SJSA1 (cell line): ENCODE measurements around the gene FBRSL1. TPM values are rescaled to one million over a fixed set of nuclear protein-coding genes. Genes with fewer than 3 reads are reported as not detected.

Experiments
- DNase-seq, 2 experiments: peaks; one replicate each; pipeline ENCODE4 v3.0.0-alpha.2; 2015 to 2020; ENCODE audit warnings: low spot score in 2 of 2, low read depth in 1 of 2
- H3K27ac ChIP-seq: fragments of 250-450 bp; sonication (Bioruptor Pico); 2 replicates; pipeline ENCODE4 v1.5.1; 2020; ENCODE audit warnings: mild to moderate bottlenecking, moderate library complexity
- H3K27me3 ChIP-seq: fragments of 250-450 bp; sonication (Bioruptor Pico); replicated peaks from 2 replicates; pipeline ENCODE4 v1.5.1; 2020; ENCODE audit warnings: mild to moderate bottlenecking, moderate library complexity
- H3K36me3 ChIP-seq: fragments of 250-450 bp; sonication (Bioruptor Pico); 2 replicates; pipeline ENCODE4 v1.5.1; 2020; ENCODE audit warnings: mild to moderate bottlenecking
- H3K4me1 ChIP-seq: fragments of 250-450 bp; sonication (Bioruptor Pico); replicated peaks from 2 replicates; pipeline ENCODE4 v1.6.1; 2021; ENCODE audit warnings: mild to moderate bottlenecking
- H3K4me3 ChIP-seq: fragments of 250-450 bp; sonication (Bioruptor Pico); 2 replicates; pipeline ENCODE4 v1.5.1; 2020; ENCODE audit warnings: mild to moderate bottlenecking
- H3K9me3 ChIP-seq: fragments of 250-450 bp; sonication (Bioruptor Pico); replicated peaks from 2 replicates; pipeline ENCODE4 v1.5.1; 2020; ENCODE audit warnings: mild to moderate bottlenecking
- total RNA-seq: library from RNA; depleted of rRNA; stranded (reverse); fragments of >200 nt; shearing (Covaris generic); gene quantifications from 2 replicates; pipeline ENCODE4 v1.2.3, GENCODE V29; 2014

Gene FBRSL1
- total RNA-seq, 1 experiment from 2014 or later: 2.8 TPM

DNA sequence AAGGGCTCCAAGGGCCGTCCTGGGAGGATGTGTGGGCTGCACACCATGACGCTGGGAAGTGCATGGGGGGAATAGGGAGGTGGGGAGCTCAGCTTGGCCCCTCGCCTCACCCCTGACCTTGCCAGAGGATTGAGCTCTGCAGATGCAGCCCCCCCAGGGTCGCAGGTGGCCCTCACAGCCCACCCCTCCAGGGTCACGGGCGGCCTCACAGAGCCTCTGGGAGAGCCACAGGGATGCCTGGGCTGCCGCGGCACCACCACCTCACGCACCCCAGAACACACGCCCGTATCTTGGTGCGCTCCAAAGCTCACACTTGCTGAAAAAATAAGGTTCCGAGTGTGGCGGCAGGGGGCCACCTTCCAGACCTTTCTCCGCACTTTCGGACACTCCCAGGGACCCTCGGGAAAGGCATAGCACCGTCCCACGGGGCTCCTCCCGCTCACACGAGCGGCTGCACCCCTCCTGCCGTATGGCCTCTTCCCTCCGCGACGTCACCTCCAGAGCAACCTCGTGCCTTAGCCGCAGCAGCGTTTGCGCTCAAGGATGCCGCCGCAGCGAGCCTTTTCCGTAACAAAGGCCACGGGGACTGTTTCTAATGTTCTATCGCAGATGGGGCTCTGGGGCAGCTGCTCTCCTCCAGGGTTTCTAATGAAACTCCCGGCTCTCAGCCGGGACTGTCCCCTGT is 9.9 kb upstream of the FBRSL1 start:
- no peaks in the 10 kb centered on the region for H3K27me3 ChIP-seq
- H3K9me3 ChIP-seq: no peaks in the 10 kb centered on the region
- H3K27ac ChIP-seq: no peak overlapping the region
- H3K4me3 ChIP-seq: no peak overlapping the region
- no peak for DNase-seq
- no peaks in the 10 kb centered on the region for H3K36me3 ChIP-seq
- no peaks in the 10 kb centered on the region for H3K4me1 ChIP-seq

DNA sequence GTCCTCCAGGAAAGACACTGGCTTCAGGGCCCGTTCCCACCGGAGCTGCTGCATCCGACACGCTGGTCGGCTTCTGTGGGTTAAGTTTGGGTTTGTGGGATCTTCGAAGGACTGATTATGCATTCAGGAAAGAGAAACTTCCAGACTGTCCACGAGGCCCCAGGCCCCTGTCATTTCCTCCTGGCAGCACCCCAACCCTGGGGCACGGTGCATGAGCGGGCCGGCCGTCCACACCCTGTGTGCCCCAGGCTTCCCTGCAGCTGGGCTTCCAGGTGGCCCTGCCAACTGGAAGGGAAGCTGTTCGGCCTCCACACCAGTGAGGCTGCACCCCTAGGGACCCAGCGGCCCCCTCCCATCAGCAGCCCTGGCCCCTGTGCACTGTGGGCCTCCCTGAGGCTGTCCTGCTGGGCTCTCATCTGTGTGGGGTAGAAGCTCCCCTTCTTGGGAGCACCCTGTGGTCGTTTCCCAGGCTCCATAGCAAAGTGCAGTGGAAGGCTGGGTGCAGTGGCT is 9.3 kb upstream of the FBRSL1 start:
- Histone ChIP-seq H3K9me3 (no peaks in the 10 kb centered on the region), H3K4me1 (no peaks in the 10 kb centered on the region), H3K36me3 (no peaks in the 10 kb centered on the region), H3K27ac (no peak overlapping the region), H3K27me3 (no peaks in the 10 kb centered on the region), H3K4me3 (no peak overlapping the region)
- no peak for DNase-seq

DNA sequence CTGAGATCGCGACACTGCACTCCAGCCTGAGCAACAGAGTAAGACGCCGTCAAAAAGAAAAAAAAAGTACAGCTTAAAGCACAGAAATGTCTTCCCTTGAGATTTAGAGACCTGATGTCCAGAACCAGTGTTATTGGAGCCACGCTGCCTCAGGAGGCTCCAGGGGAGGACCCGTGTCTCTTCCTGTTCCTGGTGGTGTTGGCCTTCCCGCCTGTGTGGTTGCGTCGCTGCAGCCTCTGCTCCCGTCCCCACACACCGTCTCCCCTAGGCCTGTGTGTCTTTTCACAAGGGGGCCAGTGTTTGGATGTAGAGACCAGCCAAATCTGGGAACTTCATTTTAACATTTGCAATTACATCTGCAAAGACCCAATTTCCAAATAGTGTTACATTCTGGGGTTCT is 8.6 kb upstream of the FBRSL1 start:
- DNase-seq: no peak
- Histone ChIP-seq H3K4me1 (no peaks in the 10 kb centered on the region), H3K27ac (no peak overlapping the region), H3K27me3 (no peaks in the 10 kb centered on the region), H3K36me3 (no peaks in the 10 kb centered on the region), H3K4me3 (no peak overlapping the region), H3K9me3 (no peaks in the 10 kb centered on the region)

DNA sequence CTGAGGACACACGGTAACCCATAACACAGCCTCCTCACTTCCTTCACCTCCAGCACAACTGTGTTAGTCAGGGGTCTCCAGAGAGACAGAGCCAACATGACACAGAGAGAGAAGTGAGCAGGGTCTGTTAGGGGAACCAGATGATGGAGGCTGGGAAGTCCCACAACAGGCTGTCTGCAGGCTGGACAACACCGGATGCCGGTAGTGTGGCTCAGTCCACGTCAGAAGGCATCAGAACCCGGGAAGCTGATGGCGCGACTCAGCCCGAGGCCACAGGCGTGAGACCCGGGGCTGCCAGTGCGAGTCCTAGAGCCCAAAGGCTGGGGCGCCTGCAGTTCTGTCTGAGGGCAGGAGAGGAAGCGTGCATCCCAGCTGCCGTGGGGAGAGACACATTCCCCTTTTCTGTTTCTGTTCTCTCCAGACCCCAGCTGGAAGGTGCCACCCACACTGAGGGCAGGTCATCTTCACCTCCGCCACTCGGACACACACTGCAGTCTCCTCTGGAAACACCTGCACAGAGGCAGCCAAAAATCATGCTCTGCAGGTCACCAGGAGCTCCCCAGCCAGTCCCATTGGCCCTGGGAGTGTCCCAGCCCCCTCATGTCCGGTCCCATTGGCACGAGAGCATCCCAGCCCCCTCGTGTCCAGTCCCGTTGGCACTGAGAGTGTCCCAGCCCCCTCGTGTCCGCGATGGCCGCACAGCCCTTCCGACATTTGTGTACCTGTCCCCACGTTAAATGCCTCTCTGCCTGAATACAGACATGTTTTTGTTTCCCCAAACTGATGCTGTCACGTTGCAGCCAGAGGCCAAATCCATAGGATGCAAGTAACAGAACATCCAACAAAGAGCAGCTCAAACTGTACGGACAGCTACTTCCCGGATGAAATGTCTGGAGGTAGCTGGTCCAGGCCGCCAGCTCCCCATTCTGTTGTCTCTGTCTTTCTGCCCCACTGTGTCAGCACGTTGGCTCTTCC is 7.9 kb upstream of the FBRSL1 start:
- Histone ChIP-seq H3K27me3 (no peaks in the 10 kb centered on the region), H3K9me3 (no peaks in the 10 kb centered on the region), H3K27ac (no peak overlapping the region), H3K4me3 (no peak overlapping the region), H3K36me3 (no peaks in the 10 kb centered on the region), H3K4me1 (no peaks in the 10 kb centered on the region)
- DNase-seq: no peak

DNA sequence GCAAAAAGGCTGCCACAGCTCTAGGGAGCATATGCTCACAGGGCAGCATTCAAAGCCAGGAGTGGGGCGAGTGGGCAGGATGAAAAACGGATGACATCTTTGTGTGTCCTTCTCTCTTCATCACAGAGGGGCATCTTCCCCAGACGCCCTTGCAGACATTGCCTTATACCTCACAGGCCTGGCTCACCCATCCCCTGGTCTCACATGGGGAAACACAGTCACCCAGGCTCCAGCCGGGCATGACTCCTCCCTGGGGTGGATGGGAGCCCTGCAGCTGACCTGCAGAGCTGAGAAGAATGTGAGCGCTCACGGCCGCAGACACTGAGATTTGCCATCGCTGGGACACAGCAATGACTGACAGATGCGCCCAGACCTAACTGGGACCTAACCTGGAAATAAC is 7.2 kb upstream of the FBRSL1 start:
- Histone ChIP-seq H3K9me3 (no peaks in the 10 kb centered on the region), H3K27ac (no peak overlapping the region), H3K4me1 (no peaks in the 10 kb centered on the region), H3K27me3 (no peaks in the 10 kb centered on the region), H3K36me3 (no peaks in the 10 kb centered on the region), H3K4me3 (no peak overlapping the region)
- DNase-seq: no peak

DNA sequence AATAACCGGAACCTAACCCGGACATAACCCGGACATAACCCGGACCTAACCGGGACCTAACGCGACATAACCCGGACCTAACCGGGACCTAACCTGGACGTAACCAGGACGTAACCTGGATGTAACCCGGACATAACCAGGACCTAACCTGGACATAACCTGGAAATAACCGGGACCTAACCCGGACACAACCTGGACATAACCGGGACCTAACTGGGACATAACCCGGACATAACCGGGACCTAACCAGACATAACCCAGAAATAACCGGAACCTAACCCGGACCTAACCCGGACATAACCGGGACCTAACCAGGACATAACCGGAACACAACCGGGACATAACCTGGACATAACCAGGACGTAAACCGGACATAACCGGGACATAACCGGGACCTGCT is 6.7 kb upstream of the FBRSL1 start:
- no peaks in the 10 kb centered on the region for H3K27me3 ChIP-seq
- no peak for DNase-seq
- H3K4me1 ChIP-seq: no peaks in the 10 kb centered on the region
- H3K36me3 ChIP-seq: no peaks in the 10 kb centered on the region
- no peak overlapping the region for H3K27ac ChIP-seq
- H3K9me3 ChIP-seq: no peaks in the 10 kb centered on the region
- H3K4me3 ChIP-seq: no peak overlapping the region

DNA sequence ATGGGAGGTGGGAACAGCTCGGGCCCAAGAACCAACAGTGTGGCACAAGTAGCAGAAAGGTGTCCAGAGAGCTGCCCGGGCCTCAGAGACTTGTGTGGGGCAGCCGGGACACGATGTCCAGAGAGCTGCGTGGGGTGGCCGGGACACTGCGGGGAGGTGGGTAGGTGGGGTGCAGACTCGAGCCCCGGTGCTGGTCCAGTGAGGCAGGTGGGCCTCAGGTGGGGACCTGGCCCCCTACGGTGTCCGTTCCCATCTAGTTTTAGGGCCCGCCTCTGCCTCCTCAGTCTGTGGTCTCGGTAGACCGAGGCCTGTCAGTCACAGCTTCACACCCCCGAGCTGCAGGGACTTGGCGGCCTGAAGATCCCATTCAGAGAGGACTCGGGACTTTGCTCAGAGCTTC is 6.3 kb upstream of the FBRSL1 start:
- Histone ChIP-seq H3K27ac (no peak overlapping the region), H3K27me3 (no peaks in the 10 kb centered on the region), H3K36me3 (no peaks in the 10 kb centered on the region), H3K4me1 (no peaks in the 10 kb centered on the region; the same call in 1 of the 2 replicates), H3K4me3 (no peak overlapping the region), H3K9me3 (no peaks in the 10 kb centered on the region)
- no peak for DNase-seq

DNA sequence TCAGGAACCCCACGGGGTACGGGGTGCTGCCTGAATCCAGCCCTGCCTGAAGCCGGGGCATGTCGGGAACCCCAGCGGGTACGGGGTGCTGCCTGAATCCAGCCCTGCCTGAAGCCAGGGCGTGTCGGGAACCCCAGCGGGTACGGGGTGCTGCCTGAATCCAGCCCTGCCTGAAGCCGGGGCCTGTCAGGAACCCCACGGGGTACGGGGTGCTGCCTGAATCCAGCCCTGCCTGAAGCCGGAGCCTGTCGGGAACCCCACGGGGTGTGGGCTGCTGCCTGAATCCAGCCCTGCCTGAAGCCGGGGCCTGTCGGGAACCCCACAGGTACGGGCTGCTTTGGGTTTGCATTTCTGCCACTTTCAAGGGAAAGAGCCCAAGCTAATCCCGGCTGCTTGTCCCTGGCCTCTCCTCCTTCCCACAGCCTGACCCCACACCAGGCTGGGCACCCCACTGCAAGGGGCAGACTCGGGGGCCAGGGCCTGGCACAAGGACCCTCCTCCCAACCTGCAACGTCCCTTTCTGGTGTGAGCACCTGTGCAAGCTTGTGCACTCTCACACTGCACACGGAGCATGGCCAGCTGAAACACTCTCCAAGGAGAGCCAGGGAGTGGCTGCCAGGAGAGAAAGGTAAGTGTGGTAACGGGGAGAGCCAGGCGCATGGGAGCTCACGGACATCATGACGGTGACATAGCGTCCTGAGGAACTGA is 5.6 kb upstream of the FBRSL1 start:
- Histone ChIP-seq H3K4me3 (no peak overlapping the region), H3K9me3 (no peaks in the 10 kb centered on the region), H3K4me1 (peaks cover 4% of the 10 kb centered on the region), H3K36me3 (no peaks in the 10 kb centered on the region), H3K27ac (no peak overlapping the region), H3K27me3 (peaks cover 5% of the 10 kb centered on the region)
- DNase-seq: no peak

DNA sequence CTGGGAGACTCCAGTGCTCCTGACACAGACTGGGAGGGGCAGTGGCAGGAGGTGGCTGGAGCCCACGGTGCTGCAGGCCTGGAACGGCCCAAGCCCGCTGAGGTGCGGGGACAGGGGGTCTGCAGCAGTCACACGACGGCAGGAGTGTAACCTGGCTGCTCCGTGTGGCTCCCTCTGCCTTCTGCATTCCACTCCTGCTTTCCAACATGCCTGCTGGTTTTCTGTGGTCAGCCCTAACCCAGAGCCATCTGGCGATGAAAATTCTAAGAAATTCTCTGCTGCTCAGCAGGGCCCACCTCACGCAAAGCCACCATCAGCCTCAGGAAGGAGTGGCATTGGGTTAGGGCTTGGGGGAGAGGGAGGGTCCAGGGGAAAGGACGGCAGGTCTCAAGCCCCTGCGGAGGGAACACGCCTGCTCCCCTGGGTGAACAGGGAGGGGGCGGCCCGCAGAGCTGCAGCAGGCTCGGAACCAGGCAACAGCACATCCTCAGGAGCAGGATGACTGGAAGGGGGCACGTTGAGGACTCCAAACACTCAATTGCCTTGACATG is 5.0 kb upstream of the FBRSL1 start:
- H3K36me3 ChIP-seq: no peaks in the 10 kb centered on the region
- DNase-seq: no peak
- no peak overlapping the region for H3K27ac ChIP-seq
- peaks cover 8% of the 10 kb centered on the region for H3K27me3 ChIP-seq
- H3K4me1 ChIP-seq: peaks cover 8% of the 10 kb centered on the region
- no peak overlapping the region for H3K4me3 ChIP-seq
- no peaks in the 10 kb centered on the region for H3K9me3 ChIP-seq

DNA sequence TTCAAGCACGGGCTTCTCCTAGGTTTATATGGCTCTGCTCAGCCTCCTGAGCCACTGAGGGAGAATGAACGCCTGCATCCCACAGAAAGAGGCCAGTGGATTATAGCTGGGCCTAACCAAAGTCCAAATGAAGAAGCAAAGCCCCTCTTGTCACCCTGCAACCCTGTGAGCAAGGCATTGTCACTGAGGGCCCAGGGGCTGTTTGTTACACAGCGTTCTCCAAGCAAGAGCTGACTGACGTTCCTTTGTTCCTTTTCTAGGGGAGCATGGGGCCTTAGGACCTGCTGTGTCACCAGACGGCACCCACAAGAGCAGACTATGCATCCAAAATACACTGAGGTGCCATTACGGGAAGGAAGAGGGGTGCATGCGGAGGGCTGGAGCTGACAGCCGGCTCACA is 4.3 kb upstream of the FBRSL1 start:
- peaks cover 8% of the 10 kb centered on the region for H3K4me1 ChIP-seq
- H3K9me3 ChIP-seq: no peaks in the 10 kb centered on the region
- no peak overlapping the region for H3K27ac ChIP-seq
- H3K36me3 ChIP-seq: no peaks in the 10 kb centered on the region
- DNase-seq: no peak
- H3K27me3 ChIP-seq: peaks cover 8% of the 10 kb centered on the region
- H3K4me3 ChIP-seq: no peak overlapping the region

DNA sequence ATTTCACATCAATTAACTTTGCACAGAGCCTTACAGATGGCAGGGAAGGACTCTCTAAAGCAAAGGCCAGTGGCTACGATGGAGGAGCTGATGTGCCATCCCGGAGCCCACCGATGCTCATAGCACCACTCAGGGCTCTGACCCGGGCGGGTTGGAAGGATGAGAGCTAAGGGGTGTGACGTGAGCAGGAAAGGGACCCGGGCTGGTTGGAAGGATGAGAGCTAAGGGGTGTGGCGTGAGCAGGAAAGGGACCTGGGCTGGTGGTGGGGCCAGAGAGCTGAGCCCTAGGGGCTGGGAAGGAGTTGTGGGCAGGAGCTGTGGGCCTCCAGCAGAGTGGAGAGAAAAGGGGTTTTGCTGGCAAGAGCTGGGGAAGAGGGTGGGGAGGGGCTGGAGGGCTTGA is 3.8 kb upstream of the FBRSL1 start:
- Histone ChIP-seq H3K9me3 (no peaks in the 10 kb centered on the region), H3K4me3 (no peak overlapping the region), H3K4me1 (peaks cover 13% of the 10 kb centered on the region), H3K27ac (no peak overlapping the region), H3K36me3 (no peaks in the 10 kb centered on the region), H3K27me3 (peaks cover 8% of the 10 kb centered on the region)
- no peak for DNase-seq

DNA sequence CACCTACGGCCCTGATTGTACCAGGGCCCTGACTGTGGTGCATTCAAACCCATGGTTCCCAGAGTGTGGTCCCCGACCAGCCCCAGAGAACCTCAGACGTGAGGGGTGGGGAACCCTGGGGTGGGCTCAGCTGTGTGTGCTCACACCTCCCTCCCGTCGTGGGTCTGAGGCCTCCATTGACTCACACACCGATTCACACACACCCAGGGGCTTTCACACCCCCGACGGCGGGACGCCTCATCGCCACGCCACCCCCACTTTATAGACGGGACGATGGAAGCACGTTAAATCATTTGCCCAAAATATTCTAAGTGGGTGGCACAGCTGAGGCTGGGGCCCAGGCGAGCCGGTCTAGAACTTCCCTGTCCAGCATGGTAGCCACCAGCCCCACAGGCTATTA is 3.4 kb upstream of the FBRSL1 start:
- Histone ChIP-seq H3K4me3 (no peak overlapping the region), H3K27ac (no peak overlapping the region), H3K4me1 (peaks cover 17% of the 10 kb centered on the region), H3K27me3 (peaks cover 8% of the 10 kb centered on the region), H3K36me3 (no peaks in the 10 kb centered on the region), H3K9me3 (no peaks in the 10 kb centered on the region)
- no peak for DNase-seq

DNA sequence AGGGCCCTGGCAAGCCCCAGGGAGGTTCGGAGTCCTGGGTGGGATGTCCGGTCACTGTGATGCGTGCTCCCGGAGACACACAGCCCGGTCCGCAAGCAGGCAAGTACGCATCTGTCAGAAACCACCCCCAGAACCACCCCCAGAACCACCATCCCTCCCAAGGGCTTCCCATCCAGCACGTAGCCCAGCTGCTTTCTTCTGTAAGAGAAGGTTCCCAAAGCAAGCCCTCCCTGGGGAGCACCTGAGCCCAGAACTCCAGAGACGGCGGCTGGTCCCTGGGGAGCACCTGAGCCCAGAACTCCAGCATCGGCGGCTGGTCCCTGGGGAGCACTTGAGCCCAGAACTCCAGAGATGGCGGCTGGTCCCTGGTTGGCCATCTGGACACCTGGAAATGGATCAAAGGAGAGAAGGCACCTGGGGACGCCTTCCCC is 2.6 kb upstream of the FBRSL1 start:
- Histone ChIP-seq H3K27ac (no peak overlapping the region), H3K4me3 (no peak overlapping the region), H3K27me3 (peaks cover 8% of the 10 kb centered on the region), H3K4me1 (peaks cover 20% of the 10 kb centered on the region), H3K36me3 (no peaks in the 10 kb centered on the region), H3K9me3 (no peaks in the 10 kb centered on the region)
- no peak for DNase-seq
